ENCODE results near the gene MLLT3. TPM values are rescaled to one million over a fixed set of nuclear protein-coding genes. Genes with fewer than 3 reads are reported as not detected.

MLLT3 gene
- total RNA-seq, 1 donor from 2014 or later, result 8.8 TPM

- TF ChIP-seq CTCF (IDR thresholded peaks at IDR 0.05) (no peak), POLR2A (IDR thresholded peaks at IDR 0.05) (no peak), POLR2AphosphoS5 (IDR thresholded peaks at IDR 0.05; ENCODE audit: insufficient read depth in 1 of 2, low read depth in 1 of 2) (no peak)
- no peak overlapping the region for H3K4me3 ChIP-seq
- no peak overlapping the region for H3K27ac ChIP-seq
- H3K9me3 ChIP-seq, result no peaks in the 10 kb centered on the region
- no peaks in the 10 kb centered on the region for H3K36me3 ChIP-seq
- H3K4me1 ChIP-seq, result no peaks in the 10 kb centered on the region
- DNase-seq (ENCODE audit: extremely low spot score in 2 of 2), result no peak
- no peaks in the 10 kb centered on the region for H3K27me3 ChIP-seq
- intact Hi-C loops (cut with DNase I), result no loop called here
Observed at GRCh38 chr9:20491612-20492011, 130.7 kb downstream of the MLLT3 start.

GRCh38 chr9:20490246-20490834 lies 132.0 kb downstream of the MLLT3 start:
- Histone ChIP-seq H3K27me3 (no peaks in the 10 kb centered on the region), H3K4me3 (no peak overlapping the region), H3K27ac (no peak overlapping the region), H3K4me1 (no peaks in the 10 kb centered on the region), H3K9me3 (no peaks in the 10 kb centered on the region), H3K36me3 (no peaks in the 10 kb centered on the region)
- TF ChIP-seq CTCF (IDR thresholded peaks at IDR 0.05), result no peak
- TF ChIP-seq POLR2A (IDR thresholded peaks at IDR 0.05), result no peak
- no peak for TF ChIP-seq POLR2AphosphoS5 (IDR thresholded peaks at IDR 0.05; ENCODE audit: insufficient read depth in 1 of 2, low read depth in 1 of 2)
- intact Hi-C loops (cut with DNase I), result no loop called here
- DNase-seq (ENCODE audit: extremely low spot score in 2 of 2), result no peak

- Histone ChIP-seq H3K4me1 (no peaks in the 10 kb centered on the region), H3K36me3 (no peaks in the 10 kb centered on the region), H3K4me3 (no peak overlapping the region), H3K27me3 (no peaks in the 10 kb centered on the region), H3K9me3 (no peaks in the 10 kb centered on the region), H3K27ac (no peak overlapping the region)
- DNase-seq (ENCODE audit: extremely low spot score in 2 of 2), result no peak
- TF ChIP-seq POLR2A (IDR thresholded peaks at IDR 0.05), result no peak
- no peak for TF ChIP-seq CTCF (IDR thresholded peaks at IDR 0.05)
- no peak for TF ChIP-seq POLR2AphosphoS5 (IDR thresholded peaks at IDR 0.05; ENCODE audit: insufficient read depth in 1 of 2, low read depth in 1 of 2)
- intact Hi-C loops (cut with DNase I), result no loop called here
Observed at GRCh38 chr9:20488691-20489090, 133.6 kb downstream of the MLLT3 start.

GRCh38 chr9:20486552-20486951 lies 135.7 kb downstream of the MLLT3 start:
- H3K36me3 ChIP-seq, result no peaks in the 10 kb centered on the region
- no peak for DNase-seq (ENCODE audit: extremely low spot score in 2 of 2)
- TF ChIP-seq CTCF (IDR thresholded peaks at IDR 0.05) (no peak), POLR2AphosphoS5 (IDR thresholded peaks at IDR 0.05; ENCODE audit: insufficient read depth in 1 of 2, low read depth in 1 of 2) (no peak), POLR2A (IDR thresholded peaks at IDR 0.05) (no peak)
- no peaks in the 10 kb centered on the region for H3K27me3 ChIP-seq
- no peaks in the 10 kb centered on the region for H3K4me1 ChIP-seq
- intact Hi-C loops (cut with DNase I), result no loop called here
- H3K9me3 ChIP-seq, result no peaks in the 10 kb centered on the region
- no peak overlapping the region for H3K27ac ChIP-seq
- H3K4me3 ChIP-seq, result no peak overlapping the region

- Histone ChIP-seq H3K27me3 (no peaks in the 10 kb centered on the region), H3K4me1 (peaks cover 29% of the 10 kb centered on the region), H3K27ac (no peak overlapping the region), H3K4me3 (no peak overlapping the region), H3K36me3 (no peaks in the 10 kb centered on the region), H3K9me3 (no peaks in the 10 kb centered on the region)
- no peak for TF ChIP-seq POLR2AphosphoS5 (IDR thresholded peaks at IDR 0.05; ENCODE audit: insufficient read depth in 1 of 2, low read depth in 1 of 2)
- no peak for TF ChIP-seq POLR2A (IDR thresholded peaks at IDR 0.05)
- no peak for TF ChIP-seq CTCF (IDR thresholded peaks at IDR 0.05)
- intact Hi-C loops (cut with DNase I), result no loop called here
- DNase-seq (ENCODE audit: extremely low spot score in 2 of 2), result no peak
Observed at GRCh38 chr9:20481437-20481836, 140.9 kb downstream of the MLLT3 start.

Data from vagina (tissue), 2 donors.